NB4 (cell line): ENCODE measurements around the gene BMPR1B.

Experiments
- DNase-seq: peaks from one replicate; pipeline ENCODE4 v3.0.0; 2010; ENCODE audit warnings: low read depth
- H3K4me3 ChIP-seq: one replicate; pipeline ENCODE4 v1.5.1; 2011; ENCODE audit warnings: mild to moderate bottlenecking, low read depth, low read length, moderate library complexity
- MYC ChIP-seq: IDR thresholded peaks from 2 replicates; pipeline ENCODE4 v1.6.1; 2011; ENCODE audit warnings: low read depth, low read length
- POLR2A ChIP-seq: IDR thresholded peaks from 2 replicates; pipeline ENCODE4 v1.6.1; 2011; ENCODE audit warnings: mild to moderate bottlenecking; ENCODE audit not compliant: insufficient read length; ENCODE audit errors: extremely low read depth
- TF ChIP-seq, protein P1 (sequence below): IDR thresholded peaks from one replicate; pipeline ENCODE4 v1.5.1; 2012; ENCODE audit warnings: low read depth, low read length
- TF ChIP-seq, protein P2 (sequence below): IDR thresholded peaks from 2 replicates; pipeline ENCODE4 v1.6.1; 2011; ENCODE audit warnings: low read depth, low read length

The BMPR1B gene

GRCh38 chr4:94732358-94732698, 25.4 kb upstream of the BMPR1B start:
- TF ChIP-seq, protein P1, sequence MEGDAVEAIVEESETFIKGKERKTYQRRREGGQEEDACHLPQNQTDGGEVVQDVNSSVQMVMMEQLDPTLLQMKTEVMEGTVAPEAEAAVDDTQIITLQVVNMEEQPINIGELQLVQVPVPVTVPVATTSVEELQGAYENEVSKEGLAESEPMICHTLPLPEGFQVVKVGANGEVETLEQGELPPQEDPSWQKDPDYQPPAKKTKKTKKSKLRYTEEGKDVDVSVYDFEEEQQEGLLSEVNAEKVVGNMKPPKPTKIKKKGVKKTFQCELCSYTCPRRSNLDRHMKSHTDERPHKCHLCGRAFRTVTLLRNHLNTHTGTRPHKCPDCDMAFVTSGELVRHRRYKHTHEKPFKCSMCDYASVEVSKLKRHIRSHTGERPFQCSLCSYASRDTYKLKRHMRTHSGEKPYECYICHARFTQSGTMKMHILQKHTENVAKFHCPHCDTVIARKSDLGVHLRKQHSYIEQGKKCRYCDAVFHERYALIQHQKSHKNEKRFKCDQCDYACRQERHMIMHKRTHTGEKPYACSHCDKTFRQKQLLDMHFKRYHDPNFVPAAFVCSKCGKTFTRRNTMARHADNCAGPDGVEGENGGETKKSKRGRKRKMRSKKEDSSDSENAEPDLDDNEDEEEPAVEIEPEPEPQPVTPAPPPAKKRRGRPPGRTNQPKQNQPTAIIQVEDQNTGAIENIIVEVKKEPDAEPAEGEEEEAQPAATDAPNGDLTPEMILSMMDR: no peak
- TF ChIP-seq POLR2A: no peak
- TF ChIP-seq, protein P2, sequence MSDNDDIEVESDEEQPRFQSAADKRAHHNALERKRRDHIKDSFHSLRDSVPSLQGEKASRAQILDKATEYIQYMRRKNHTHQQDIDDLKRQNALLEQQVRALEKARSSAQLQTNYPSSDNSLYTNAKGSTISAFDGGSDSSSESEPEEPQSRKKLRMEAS: no peak
- no peak for TF ChIP-seq MYC
- H3K4me3 ChIP-seq: no peak overlapping the region
- no peak for DNase-seq

GRCh38 chr4:94739741-94740140, 18.0 kb upstream of the BMPR1B start:
- no peak for DNase-seq
- no peak overlapping the region for H3K4me3 ChIP-seq
- TF ChIP-seq, protein P1: no peak
- TF ChIP-seq MYC: no peak
- TF ChIP-seq, protein P2: no peak
- TF ChIP-seq POLR2A: no peak

- no peak for DNase-seq
- H3K4me3 ChIP-seq: no peak overlapping the region
- TF ChIP-seq POLR2A: no peak
- TF ChIP-seq MYC: no peak
- TF ChIP-seq, protein P2: no peak
- TF ChIP-seq, protein P1: no peak
Observed at GRCh38 chr4:94741304-94741703, 16.5 kb upstream of the BMPR1B start.

DNA sequence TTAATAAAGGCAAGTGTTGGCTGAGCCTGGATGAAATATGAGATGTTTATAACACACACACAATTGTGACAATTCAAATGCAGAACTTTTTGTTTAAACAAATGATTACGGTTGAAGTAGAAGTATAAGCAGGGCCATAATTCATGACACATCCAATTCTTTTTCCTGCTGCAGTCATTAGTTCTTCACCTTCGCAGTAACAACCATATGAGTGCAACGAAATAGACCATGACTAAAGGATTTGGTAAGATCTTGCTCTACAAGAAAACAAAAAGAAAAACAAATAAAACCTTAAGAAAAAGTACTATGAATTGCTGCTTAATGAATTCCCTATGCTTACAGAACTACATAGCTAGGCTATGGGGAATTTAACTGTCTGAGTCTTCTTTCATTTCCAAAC, 13.9 kb upstream of the BMPR1B start:
- H3K4me3 ChIP-seq: no peak overlapping the region
- no peak for DNase-seq
- TF ChIP-seq, protein P1: no peak
- TF ChIP-seq, protein P2: no peak
- TF ChIP-seq POLR2A (no peak), MYC (no peak)

- no peak overlapping the region for H3K4me3 ChIP-seq
- no peak for DNase-seq
- TF ChIP-seq, protein P1: no peak
- TF ChIP-seq MYC (no peak), POLR2A (no peak)
- TF ChIP-seq, protein P2: no peak
Observed at GRCh38 chr4:94744850-94745249, 12.9 kb upstream of the BMPR1B start.

DNA sequence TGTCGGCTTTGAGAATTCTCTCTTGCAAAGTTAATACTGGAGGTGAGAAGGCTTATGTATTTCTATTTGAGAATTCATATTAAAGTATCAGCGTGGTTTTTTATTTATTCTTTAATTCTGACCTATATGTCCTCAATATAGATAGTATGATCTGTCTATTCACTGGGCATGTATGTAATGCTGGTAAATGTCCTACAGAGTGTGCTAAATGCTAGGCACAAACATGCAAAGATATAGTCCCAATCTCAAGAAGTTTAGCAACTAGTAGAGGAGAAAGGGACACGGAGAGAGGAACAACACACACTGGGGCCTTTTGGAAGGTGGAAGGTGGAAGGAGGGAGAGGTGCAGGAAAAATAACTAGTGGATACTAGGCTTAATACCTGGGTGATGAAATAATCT, 11.0 kb upstream of the BMPR1B start:
- no peak for DNase-seq
- no peak overlapping the region for H3K4me3 ChIP-seq
- TF ChIP-seq, protein P1: no peak
- TF ChIP-seq, protein P2: no peak
- TF ChIP-seq MYC (no peak), POLR2A (no peak)
